GM12873 (cell line): Measurements from ENCODE around the gene ENOSF1.

Experiments used
- CTCF ChIP-seq: IDR thresholded peaks from 2 replicates; pipeline ENCODE4 v1.5.1; 2012; ENCODE audit warnings: low read depth, mild to moderate bottlenecking, moderate library complexity, low read length, control low read depth; ENCODE audit not compliant: insufficient read depth; ENCODE audit errors: missing control alignments

Gene ENOSF1

DNA sequence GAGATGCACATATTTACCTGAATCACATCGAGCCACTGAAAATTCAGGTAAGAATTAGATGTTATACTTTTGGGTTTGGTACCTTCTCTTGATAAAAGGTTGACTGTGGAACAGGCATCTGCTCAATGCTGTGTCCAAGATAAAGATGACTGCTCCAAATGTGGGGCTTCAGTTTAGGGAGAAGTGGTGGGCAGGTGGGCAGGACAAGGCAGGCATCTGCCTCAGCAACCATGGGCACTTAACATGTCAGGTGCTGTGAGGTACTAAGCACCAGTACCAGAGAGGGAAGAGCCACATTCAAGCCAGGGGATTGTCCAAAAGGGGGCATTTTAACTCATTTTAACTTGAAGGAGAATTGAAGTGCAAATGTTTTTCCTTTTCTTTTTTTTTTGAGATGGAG is 41.0 kb downstream of the ENOSF1 start:
- no peak for TF ChIP-seq CTCF

DNA sequence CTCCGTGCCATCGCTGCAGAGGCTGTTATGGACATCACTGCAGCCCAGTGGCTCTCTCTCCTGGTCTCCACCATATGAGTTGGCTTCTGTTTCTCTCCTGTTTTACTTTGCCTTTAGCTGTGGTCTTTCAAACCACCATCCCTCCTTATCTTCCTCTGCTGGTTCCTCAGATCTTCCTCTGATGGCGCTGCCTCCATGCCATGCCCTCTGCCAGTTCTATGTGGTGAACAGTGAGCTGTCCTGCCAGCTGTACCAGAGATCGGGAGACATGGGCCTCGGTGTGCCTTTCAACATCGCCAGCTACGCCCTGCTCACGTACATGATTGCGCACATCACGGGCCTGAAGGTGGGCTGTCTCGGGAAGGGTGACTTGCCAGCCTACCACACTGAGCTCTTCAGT is 41.9 kb downstream of the ENOSF1 start:
- no peak for TF ChIP-seq CTCF

DNA sequence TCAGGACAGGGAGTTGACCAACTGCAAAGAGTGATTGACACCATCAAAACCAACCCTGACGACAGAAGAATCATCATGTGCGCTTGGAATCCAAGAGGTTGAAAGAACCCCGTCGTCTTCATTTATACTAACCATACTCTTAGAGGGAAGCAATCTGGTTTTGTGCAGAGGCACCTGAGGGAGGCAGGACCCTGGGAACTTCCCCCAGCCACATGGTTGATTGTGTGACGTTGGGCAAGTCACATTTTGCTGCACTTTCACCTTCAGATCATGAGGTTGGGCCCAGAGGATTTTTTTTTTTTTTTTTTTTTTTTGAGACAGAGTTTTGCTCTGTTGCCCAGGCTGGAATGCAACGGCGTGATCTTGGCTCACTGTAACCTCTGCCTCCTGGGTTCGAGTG is 43.4 kb downstream of the ENOSF1 start:
- no peak for TF ChIP-seq CTCF

DNA sequence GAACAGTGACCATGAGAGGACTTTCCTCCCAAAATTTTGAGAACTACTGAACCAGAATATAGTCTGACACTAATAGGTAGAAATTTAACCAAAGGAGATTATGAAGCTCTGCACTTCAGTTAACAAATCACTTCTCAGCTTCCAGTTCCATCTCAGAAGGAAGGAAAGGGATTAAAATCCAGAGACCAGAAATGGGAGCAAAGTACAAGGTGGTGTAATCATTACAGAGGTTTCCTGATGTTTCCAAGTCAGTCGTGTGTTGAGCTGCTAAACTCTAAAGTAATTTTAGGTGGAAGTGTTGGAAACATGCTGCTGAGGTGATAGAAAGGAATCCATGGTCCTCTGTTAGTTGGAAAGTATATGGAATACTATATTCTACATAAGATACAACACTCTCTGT is 44.2 kb downstream of the ENOSF1 start:
- no peak for TF ChIP-seq CTCF

- no peak for TF ChIP-seq CTCF
Observed at GRCh38 chr18:666628-667027, 45.8 kb downstream of the ENOSF1 start.

- TF ChIP-seq CTCF, result peak; percentile 50
Observed at GRCh38 chr18:666177-666576, 46.3 kb downstream of the ENOSF1 start.

GRCh38 chr18:662197-662596 is 50.2 kb downstream of the ENOSF1 start:
- no peak for TF ChIP-seq CTCF
